Stimulated activated memory B cell treated with anti-CD40 and anti-IgM and Interleukin-4, amounts not matched to agents 10 μg/mL and 1 μg/mL and 100 μg/mL, for 72 hours (primary cell): Measurements from ENCODE around the gene BIRC7.

ENCODE experiments used
- ATAC-seq: fragments of 150-1000 bp; cut with Tn5 transposase; 2 replicates; pipeline ENCODE4 v1.10.0; 2021
- H3K27ac Mint-ChIP-seq: one replicate; pipeline ENCODE4 v1.8.0; 2022; ENCODE audit warnings: mild to moderate bottlenecking, mixed read lengths
- H3K27me3 Mint-ChIP-seq: one replicate; pipeline ENCODE4 v1.8.0; 2022; ENCODE audit warnings: mixed read lengths
- H3K36me3 Mint-ChIP-seq: one replicate; pipeline ENCODE4 v1.8.0; 2022; ENCODE audit warnings: mixed read lengths
- H3K4me1 Mint-ChIP-seq: one replicate; pipeline ENCODE4 v1.8.0; 2022; ENCODE audit warnings: mixed read lengths
- H3K4me3 Mint-ChIP-seq: one replicate; pipeline ENCODE4 v1.8.0; 2022; ENCODE audit warnings: mild to moderate bottlenecking, moderate library complexity, mixed read lengths
- H3K9me3 Mint-ChIP-seq: one replicate; pipeline ENCODE4 v1.8.0; 2022; ENCODE audit warnings: mixed read lengths

The BIRC7 gene

GRCh38 chr20:63283397-63284082 is 47.8 kb downstream of the BIRC7 start:
- H3K36me3 Mint-ChIP-seq, result peaks cover 33% of the 10 kb centered on the region

GRCh38 chr20:63284083-63284440 is 48.4 kb downstream of the BIRC7 start:
- Mint-ChIP-seq H3K27ac (no peak overlapping the region), H3K9me3 (no peaks in the 10 kb centered on the region), H3K27me3 (no peaks in the 10 kb centered on the region), H3K4me1 (no peaks in the 10 kb centered on the region), H3K36me3 (peaks cover 33% of the 10 kb centered on the region), H3K4me3 (peak overlapping the region; percentile 34)
- ATAC-seq, result no peak

More at GRCh38 chr20:63283397-63284082, 47.8 kb downstream of the BIRC7 start:
- H3K9me3 Mint-ChIP-seq, result no peaks in the 10 kb centered on the region
- no peak overlapping the region for H3K27ac Mint-ChIP-seq
- H3K4me1 Mint-ChIP-seq, result no peaks in the 10 kb centered on the region
- no peaks in the 10 kb centered on the region for H3K27me3 Mint-ChIP-seq
- no peak for ATAC-seq
- H3K4me3 Mint-ChIP-seq, result no peak overlapping the region

- ATAC-seq, result no peak
- Mint-ChIP-seq H3K27me3 (no peaks in the 10 kb centered on the region), H3K36me3 (peaks cover 30% of the 10 kb centered on the region), H3K4me3 (peak overlapping the region; percentile 50), H3K4me1 (no peaks in the 10 kb centered on the region), H3K27ac (no peak overlapping the region), H3K9me3 (no peaks in the 10 kb centered on the region)
These were observed 48.8 kb downstream of the BIRC7 start for GRCh38 chr20:63284544-63284949.

DNA sequence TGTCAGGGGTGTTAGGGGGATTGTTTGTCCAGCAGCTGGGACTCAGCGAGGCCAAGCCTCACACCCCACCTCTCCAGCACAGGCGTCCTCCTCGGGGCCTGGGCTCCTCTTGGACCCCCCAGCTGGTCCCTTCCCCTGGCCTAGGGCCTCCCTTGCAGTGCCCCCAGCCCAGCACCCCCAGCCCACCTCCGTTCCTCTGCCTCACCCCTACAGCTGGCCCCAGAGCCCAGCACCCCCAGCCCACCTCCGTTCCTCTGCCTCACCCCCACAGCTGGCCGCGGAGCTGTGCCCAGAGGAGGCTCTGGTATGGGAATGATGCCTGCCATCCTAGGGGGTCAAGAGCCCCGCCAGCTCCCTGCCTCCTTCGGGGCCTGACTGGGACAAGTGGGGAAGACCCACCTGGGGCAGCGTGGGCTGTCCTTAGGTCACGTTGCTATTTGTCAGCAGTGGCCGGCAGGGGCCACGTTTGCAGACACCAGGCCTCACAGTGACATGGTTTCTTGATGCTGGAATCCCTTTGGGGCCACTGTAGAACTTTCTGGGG is 49.3 kb downstream of the BIRC7 start:
- Mint-ChIP-seq H3K36me3 (peaks cover 30% of the 10 kb centered on the region), H3K4me3 (no peak overlapping the region), H3K4me1 (no peaks in the 10 kb centered on the region), H3K27me3 (no peaks in the 10 kb centered on the region), H3K27ac (no peak overlapping the region), H3K9me3 (no peaks in the 10 kb centered on the region)
- ATAC-seq, result no peak

GRCh38 chr20:63285636-63286615 is 50.2 kb downstream of the BIRC7 start:
- Mint-ChIP-seq H3K27ac (no peak overlapping the region), H3K4me3 (no peak overlapping the region), H3K4me1 (peaks cover 5% of the 10 kb centered on the region), H3K36me3 (peaks cover 23% of the 10 kb centered on the region), H3K27me3 (no peaks in the 10 kb centered on the region), H3K9me3 (no peaks in the 10 kb centered on the region)
- ATAC-seq, result no peak

DNA sequence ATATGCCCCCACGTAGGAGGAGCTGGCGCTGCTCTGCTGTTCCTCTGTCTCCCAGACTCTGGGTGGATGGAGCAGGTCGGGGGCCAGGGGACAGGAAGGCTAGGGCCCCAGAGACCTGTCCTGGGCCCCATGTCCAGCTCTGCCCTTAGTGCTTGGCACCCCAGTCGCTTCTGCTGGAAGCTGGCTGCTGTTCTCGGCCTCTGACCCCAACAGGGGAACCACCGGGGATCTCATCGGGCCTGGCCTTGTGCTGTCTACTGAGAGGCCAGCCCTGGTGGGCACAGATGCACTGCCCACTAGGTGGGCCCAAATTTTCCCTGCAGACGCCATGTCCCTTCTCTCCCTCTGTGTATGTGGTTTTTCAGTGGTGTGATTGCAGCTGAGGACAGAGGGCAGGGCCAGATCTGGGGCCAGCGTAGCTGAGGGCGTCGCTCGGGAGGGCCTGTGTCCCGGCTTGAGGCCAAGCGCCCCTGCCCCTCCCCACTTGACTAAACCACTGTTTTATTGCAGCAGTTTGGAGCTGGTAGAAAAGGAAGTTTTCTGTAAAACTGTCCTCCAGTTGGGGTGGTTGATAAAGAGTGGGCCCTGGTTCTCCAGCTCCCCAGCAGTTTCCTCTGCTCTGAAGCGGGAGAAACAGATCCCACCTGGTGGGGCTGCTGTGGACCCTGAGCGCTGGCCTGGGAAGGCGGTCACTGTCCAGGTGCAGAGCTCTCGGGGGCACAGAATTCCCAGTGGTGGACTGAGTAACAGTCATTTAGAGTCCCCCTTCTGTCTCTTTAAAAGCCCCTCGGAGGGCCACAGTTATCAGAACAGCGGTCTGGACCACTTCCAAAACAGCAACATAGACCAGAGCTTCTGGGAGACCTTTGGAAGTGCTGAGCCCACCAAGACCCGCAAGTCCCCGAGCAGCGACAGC is 51.3 kb downstream of the BIRC7 start:
- Mint-ChIP-seq H3K27ac (no peak overlapping the region), H3K4me3 (no peak overlapping the region), H3K4me1 (peaks cover 6% of the 10 kb centered on the region), H3K9me3 (no peaks in the 10 kb centered on the region), H3K27me3 (peaks cover 3% of the 10 kb centered on the region), H3K36me3 (peaks cover 23% of the 10 kb centered on the region)
- ATAC-seq, result no peak

- peaks cover 12% of the 10 kb centered on the region for H3K27me3 Mint-ChIP-seq
- H3K4me3 Mint-ChIP-seq, result no peak overlapping the region
- peaks cover 23% of the 10 kb centered on the region for H3K36me3 Mint-ChIP-seq
- H3K9me3 Mint-ChIP-seq, result no peaks in the 10 kb centered on the region
- peaks cover 6% of the 10 kb centered on the region for H3K4me1 Mint-ChIP-seq
- H3K27ac Mint-ChIP-seq, result no peak overlapping the region
- ATAC-seq, result no peak
These were observed 52.2 kb downstream of the BIRC7 start for GRCh38 chr20:63287697-63288580.

DNA sequence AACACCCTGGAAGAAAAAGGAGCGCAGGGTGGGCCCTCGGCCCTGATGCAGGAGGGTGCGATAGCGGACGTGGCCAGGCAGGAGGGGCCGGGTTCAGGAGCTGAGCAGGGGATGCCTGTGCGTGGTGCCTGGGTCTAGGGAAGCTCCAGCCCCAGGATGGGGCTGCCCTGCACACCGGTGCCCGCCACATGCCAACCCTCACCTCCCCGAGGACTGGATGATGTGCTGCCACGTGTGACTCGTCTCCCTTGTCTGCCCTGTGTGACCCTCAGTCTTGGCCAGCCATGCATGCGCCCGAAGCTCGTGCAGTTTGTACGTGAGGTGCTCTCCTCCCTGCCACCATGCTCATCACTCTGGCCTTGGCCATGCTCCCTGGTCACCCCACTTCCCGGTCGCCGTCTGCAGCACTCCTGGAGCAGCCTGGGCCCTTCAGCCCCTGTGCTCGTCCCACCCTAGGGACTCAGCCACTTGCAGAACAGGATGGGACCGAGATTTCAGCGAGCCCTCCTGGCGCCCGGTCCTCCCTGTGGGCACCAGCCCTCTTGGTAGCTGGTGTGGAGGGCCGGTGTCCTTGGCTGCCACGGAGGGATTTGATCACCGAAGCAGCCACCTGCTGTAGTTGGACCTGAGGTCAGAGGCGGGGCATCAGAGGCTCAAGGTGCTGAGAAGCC is 53.0 kb downstream of the BIRC7 start:
- H3K27ac Mint-ChIP-seq, result no peak overlapping the region
- no peak overlapping the region for H3K4me3 Mint-ChIP-seq
- peaks cover 19% of the 10 kb centered on the region for H3K27me3 Mint-ChIP-seq
- peaks cover 6% of the 10 kb centered on the region for H3K4me1 Mint-ChIP-seq
- no peak for ATAC-seq
- no peaks in the 10 kb centered on the region for H3K9me3 Mint-ChIP-seq
- H3K36me3 Mint-ChIP-seq, result peaks cover 23% of the 10 kb centered on the region

GRCh38 chr20:63289311-63290135 is 53.8 kb downstream of the BIRC7 start:
- Mint-ChIP-seq H3K9me3 (no peaks in the 10 kb centered on the region), H3K4me1 (peaks cover 6% of the 10 kb centered on the region), H3K4me3 (no peak overlapping the region), H3K27me3 (peaks cover 27% of the 10 kb centered on the region), H3K36me3 (peaks cover 23% of the 10 kb centered on the region), H3K27ac (no peak overlapping the region)
- ATAC-seq, result no peak
